K562 (cell line): ENCODE measurements around the gene TBCCD1. TPM values are rescaled to one million over a fixed set of nuclear protein-coding genes. Genes with fewer than 3 reads are reported as not detected.

Source experiments
- ATF4 ChIP-seq: fragments of 450-650 bp; formaldehyde crosslinking; IDR thresholded peaks from 2 replicates; pipeline ENCODE4 v1.4.0; 2022; ENCODE audit warnings: mild to moderate bottlenecking, moderate library complexity
- ERF ChIP-seq: fragments of 450-650 bp; formaldehyde crosslinking; IDR thresholded peaks from 2 replicates; pipeline ENCODE4 v1.4.0; 2020; ENCODE audit warnings: mild to moderate bottlenecking, mixed read lengths
- GABPA ChIP-seq: fragments of 200-800 bp; sonication (Bioruptor generic); conservative IDR thresholded peaks from 2 replicates; pipeline ENCODE4 v1.6.1; 2016; ENCODE audit warnings: low read depth, missing genetic modification characterization, missing compliant biosample characterization
- HDAC1 ChIP-seq, 2 experiments: fragments of 450-650 bp; IDR thresholded peaks; 2 replicates each; pipeline ENCODE4 v1.6.1; 2016 to 2017; ENCODE audit warnings: inconsistent platforms in 1 of 2, mild to moderate bottlenecking in 1 of 2, moderate library complexity in 1 of 2
- HMGN3 ChIP-seq: IDR thresholded peaks from 2 replicates; pipeline ENCODE4 v1.6.1; 2011; ENCODE audit warnings: borderline replicate concordance, low read depth, mild to moderate bottlenecking, mixed read lengths, low read length; ENCODE audit not compliant: insufficient read length; ENCODE audit errors: extremely low read depth
- RBM15 ChIP-seq: fragments of 200-400 bp; formaldehyde crosslinking; IDR thresholded peaks from 2 replicates; pipeline ENCODE4 v1.6.1; 2018; ENCODE audit warnings: mild to moderate bottlenecking, low read length, moderate library complexity; ENCODE audit not compliant: insufficient read depth
- USF1 ChIP-seq: sonication (generic); formaldehyde crosslinking; IDR thresholded peaks from 2 replicates; pipeline ENCODE4 v1.9.0; 2022; ENCODE audit warnings: mild to moderate bottlenecking, missing genetic modification reagents
- ZNF318 ChIP-seq, 2 experiments: fragments of 450-650 bp; IDR thresholded peaks; 2 replicates each; pipeline ENCODE4 v1.6.1; 2016; ENCODE audit warnings: mild to moderate bottlenecking in 2 of 2, borderline replicate concordance in 1 of 2, low read depth in 1 of 2, moderate library complexity in 1 of 2
- ZNF518B ChIP-seq: fragments of 250-450 bp; sonication (Bioruptor Pico); IDR thresholded peaks from 2 replicates; pipeline ENCODE4 v1.5.0; 2021; ENCODE audit warnings: mild to moderate bottlenecking, moderate library complexity
- ZNF589 ChIP-seq: fragments of 200-800 bp; sonication (Bioruptor generic); IDR thresholded peaks from 2 replicates; pipeline ENCODE4 v1.6.1; 2016; ENCODE audit warnings: low read depth, missing genetic modification characterization, missing compliant biosample characterization
- polyA plus RNA-seq, 8 experiments: library from polyadenylated mRNA; depleted of rRNA in 4 of 8; stranded (reverse) in 5 of 8; unstranded in 3 of 8; fragments of >200 nt; fragmentation: Nextera tagmentation in 2 of 8; fragmentation: Illumina TruSeq in 1 of 8; extraction: Ambion mirVana in 2 of 8; extraction: Trizol in 1 of 8; gene quantifications; 2 replicates each; pipeline versions ENCODE4 v1.2.1 to v1.2.3, GENCODE V29; 2011 to 2014; ENCODE audit warnings: inconsistent platforms in 1 of 8, missing spikeins in 1 of 8
- total RNA-seq, 7 experiments: library from RNA; depleted of rRNA in 6 of 7; stranded (reverse); fragments of >200 nt in 6 of 7; fragmentation: Illumina TruSeq in 2 of 7; extraction: Trizol in 2 of 7; gene quantifications; 2 replicates each; pipeline versions ENCODE4 v1.2.1 to v1.2.3, GENCODE V29; 2011 to 2021; ENCODE audit warnings: low replicate concordance in 1 of 7

The TBCCD1 gene
- total and polyA plus RNA-seq, 9 of the 15 experiments (the other 6 are each of a cell fraction or from before 2014, with no cell fraction given) = 17.7 to 31.1 (median 21.2) TPM

GRCh38 chr3:186596568-186597287, 29.6 kb upstream of the TBCCD1 start (continued):
- TF ChIP-seq ZNF318 (IDR thresholded peaks at IDR 0.05; ENCODE audit: borderline replicate concordance in 1 of 2, low read depth in 1 of 2) = 0 out of 4 replicates have a peak, but pooled peaks of 1 of the 2 experiments have one; percentile 14
- no peak for TF ChIP-seq HMGN3
- TF ChIP-seq ZNF518B (CRISPR knock-in tag) = no peak
- peak; percentile 78 for TF ChIP-seq ATF4 (CRISPR knock-in tag)
- no peak for TF ChIP-seq HDAC1 (IDR thresholded peaks at IDR 0.05)
- peak; percentile 76 for TF ChIP-seq GABPA (tag)
- TF ChIP-seq RBM15 = no peak
- no peak for TF ChIP-seq ERF
- TF ChIP-seq ZNF589 (CRISPR knock-in tag) = no peak
- TF ChIP-seq USF1 (CRISPR knock-in tag) = no peak
